SHP77 (cell line): ENCODE results near the gene RDM1.
"Not testable (repeated sequence)": the region's sequence is repeated elsewhere in the genome, so short reads cannot be mapped to it uniquely, and the experiment has no call there.

Experiments
- DNase-seq, 2 experiments: peaks; one replicate each; lab custom pipeline; 2025; lab: John Stamatoyannopoulos, UW

Gene RDM1

DNA sequence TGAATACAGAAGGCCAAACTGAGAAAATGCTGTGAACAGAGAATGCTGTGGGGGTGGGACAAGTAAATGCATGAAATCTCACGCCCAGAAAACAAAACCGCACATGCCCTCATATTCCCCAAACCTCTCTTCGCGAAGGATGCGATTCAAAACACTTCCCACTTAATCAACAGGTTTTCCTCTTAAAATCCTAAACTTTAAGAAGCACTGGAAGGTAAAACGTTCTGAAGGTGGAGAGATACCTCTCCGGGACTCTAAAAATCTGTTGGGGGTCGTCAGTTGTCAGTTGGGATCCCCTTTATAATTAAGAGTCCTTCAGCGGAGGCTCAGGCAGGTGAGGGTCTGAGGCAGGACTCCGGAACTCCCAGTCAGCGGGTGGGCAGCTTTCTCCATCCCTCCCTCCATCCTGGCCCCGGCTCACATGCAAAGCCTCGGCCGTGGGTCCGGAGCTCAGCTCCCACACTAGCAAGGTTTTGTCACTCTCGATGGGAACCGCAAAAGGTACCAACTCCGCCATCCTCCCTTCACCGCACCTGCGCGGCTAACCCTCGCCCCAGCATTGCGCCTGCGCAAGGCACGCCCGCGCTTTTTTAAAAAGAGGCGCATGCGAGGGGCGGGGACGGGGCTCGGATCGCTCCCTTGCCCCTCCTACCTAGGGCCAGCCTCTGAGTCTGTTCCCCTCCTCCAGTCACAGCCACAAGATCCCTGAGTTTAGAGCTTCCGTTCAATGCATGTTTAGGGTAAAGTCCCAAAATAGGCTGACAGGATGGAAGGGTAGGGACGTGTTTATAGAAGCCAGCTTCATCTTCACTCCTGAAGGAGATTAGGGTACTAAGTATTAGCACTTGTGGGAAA is at the start of gene RDM1:
Gene RDM1, minus strand, starts transcription at position 563 of the 855 bp plus-strand sequence. Its CDS starts 46 bp downstream, at position 517.
- DNase-seq, result peak; percentile 27 to 28

- DNase-seq, result no peak
These were observed 47.8 kb upstream of the RDM1 start for GRCh38 chr17:35978346-35978745.

- no peak for DNase-seq
These were observed 46.9 kb upstream of the RDM1 start for GRCh38 chr17:35977509-35977908.

- no peak for DNase-seq
These were observed 43.0 kb upstream of the RDM1 start for GRCh38 chr17:35973333-35974260.

- no peak for DNase-seq
These were observed 42.4 kb upstream of the RDM1 start for GRCh38 chr17:35972945-35973332.

- no peak for DNase-seq
These were observed 42.0 kb upstream of the RDM1 start for GRCh38 chr17:35972535-35972934.

- no peak for DNase-seq
These were observed 41.5 kb upstream of the RDM1 start for GRCh38 chr17:35972066-35972465.

GRCh38 chr17:35969558-35970380 is 39.2 kb upstream of the RDM1 start:
- DNase-seq, result peak; percentile 51 to 55

DNA sequence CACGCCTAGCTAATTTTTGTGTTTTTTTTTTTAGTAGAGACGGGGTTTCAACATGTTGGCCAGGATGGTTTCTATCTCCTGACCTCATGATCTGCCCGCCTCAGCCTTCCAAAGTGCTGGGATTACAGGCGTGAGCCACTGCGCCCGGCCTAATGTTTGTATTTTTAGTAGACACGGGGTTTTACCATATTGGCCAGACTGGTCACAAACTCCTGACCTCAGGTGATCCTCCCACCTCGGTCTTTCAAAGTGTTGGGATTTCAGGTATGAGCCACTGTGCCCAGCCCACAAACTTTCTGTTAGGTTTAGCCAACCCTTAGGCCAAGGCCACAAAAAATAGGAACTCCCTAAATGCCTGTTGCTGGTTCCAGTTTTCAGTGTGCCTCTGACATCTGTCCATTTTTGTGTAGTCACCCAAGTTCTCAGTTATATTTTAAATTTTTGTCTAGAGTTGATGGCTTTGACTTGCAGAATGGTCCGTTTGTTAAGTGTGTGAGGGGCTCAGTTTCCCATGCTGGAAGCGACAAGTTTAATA is 38.0 kb upstream of the RDM1 start:
- no peak for DNase-seq

- no peak for DNase-seq
These were observed 34.7 kb upstream of the RDM1 start for GRCh38 chr17:35965272-35965671.

GRCh38 chr17:35963663-35964062 is 33.1 kb upstream of the RDM1 start:
- DNase-seq, result no peak

DNA sequence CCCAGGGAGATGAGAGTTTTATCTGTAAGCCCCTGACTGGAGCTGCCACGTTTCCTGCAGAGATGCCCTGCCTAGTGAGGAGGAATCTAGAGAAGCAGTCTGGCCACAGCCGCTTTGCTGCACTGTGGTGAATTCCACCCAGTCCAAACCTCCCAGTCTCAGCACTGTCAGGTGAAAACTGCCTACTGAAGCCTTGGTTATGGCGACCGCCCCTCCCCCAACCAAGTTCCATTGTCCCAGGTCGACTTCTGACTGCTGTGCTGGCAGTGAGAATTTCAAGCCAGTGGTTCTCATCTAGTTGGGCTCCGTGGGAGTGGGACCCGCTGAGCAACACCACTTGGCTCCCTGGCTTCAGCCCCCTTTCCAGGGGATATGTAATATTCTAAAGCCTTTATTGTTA is 23.1 kb upstream of the RDM1 start:
- DNase-seq, result no peak

DNA sequence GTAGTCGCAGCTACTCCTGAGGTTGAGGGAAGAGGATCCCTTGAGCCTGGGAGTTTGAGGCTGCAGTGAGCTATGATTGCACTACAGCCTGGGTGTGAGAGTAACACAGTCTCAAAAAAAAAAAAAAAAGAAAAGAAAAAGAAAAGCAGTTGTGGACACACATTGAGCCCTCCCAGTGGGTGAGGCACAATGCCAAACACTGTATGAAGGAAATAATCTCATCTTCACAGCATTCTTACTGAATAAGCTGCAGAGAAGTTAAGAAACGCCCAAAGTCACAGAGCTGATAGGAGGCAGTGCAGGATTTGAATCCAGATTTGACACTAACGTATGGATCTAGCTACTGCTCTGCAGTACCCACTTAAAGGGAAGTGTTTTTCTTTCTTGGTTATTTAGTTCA is 18.8 kb upstream of the RDM1 start:
- DNase-seq, result no peak

GRCh38 chr17:35948092-35948491 is 17.5 kb upstream of the RDM1 start:
- DNase-seq, result no peak

- peak; percentile 40 to 41 for DNase-seq
These were observed 16.6 kb upstream of the RDM1 start for GRCh38 chr17:35947156-35947585.

GRCh38 chr17:35944151-35944550 is 13.6 kb upstream of the RDM1 start:
- no peak for DNase-seq

GRCh38 chr17:35943537-35943936 is 13.0 kb upstream of the RDM1 start, which contains the start of gene LYZL6:
Gene LYZL6 (minus strand): TSS chr17:35943713. CDS start chr17:35939356, 4,357 bp downstream.
- no peak for DNase-seq

GRCh38 chr17:35942588-35943186 is 12.1 kb upstream of the RDM1 start:
- no peak for DNase-seq

DNA sequence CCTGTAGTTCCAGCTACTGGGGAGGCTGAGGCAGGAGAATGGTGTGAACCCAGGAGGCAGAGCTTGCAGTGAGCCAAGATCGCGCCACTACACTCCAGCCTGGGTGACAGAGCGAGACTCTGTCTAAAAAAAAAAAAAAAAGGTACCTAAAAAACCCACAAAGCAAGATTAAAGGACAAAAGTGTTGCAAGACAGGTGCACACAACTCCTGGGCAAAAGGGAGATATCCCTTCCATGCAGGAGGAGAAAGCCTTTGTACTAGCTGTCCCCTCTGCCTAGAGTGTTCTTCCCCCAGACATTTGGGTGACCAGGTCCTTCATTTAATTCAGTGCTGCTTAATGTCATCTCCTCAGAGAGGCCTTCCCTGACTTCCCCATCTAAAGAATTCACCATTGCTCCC is 7.9 kb upstream of the RDM1 start:
- not testable (repeated sequence) for DNase-seq

DNA sequence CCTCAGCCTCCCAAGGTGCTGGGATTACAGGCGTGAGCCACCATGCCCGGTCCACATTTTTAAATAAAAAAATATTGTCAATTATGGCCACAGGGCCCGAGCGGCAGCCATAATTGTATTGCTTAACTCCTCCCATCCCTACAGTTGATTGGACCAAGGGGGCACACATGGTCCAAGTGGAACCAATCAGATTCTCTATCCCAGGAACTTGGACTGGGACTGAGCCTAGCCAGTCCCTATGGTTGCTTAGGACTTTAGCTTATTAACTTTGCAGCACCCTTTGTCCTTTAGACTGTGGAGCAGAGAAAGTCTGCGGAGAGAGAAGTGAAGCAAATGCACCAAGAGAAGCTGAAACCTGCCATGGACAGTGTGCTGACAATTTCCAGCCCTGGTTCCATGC is 5.5 kb upstream of the RDM1 start:
- no peak for DNase-seq

DNA sequence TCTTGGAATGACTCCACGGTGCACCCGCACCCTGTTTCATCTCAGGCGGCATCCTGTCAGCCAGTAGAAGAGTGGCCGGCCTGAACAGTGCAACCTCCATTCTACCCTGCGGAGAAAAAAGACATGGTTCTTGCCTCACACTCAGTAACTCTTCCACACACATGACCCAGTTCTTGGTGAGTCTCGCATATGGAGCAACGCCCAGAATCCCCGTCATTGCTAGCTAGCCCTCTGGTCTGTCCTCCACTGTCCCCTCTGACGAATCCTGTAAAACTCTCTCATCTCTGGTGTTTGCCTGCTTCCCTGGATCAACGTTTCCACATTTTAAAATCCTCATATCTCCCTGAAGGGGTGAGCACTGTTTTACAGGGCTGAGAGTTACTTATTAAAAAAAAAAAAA is 4.2 kb upstream of the RDM1 start:
- DNase-seq, result no peak
